Stimulated activated CD4-positive, alpha-beta T cell treated with anti-CD3 and anti-CD28 coated beads, Interleukin-1b, Interleukin-23, amount 100 ng/mL, for 48 hours (primary cell): ENCODE measurements around the gene TET2.

Experiments used
- DNase-seq: peaks from one replicate; pipeline ENCODE4 v3.0.0-alpha.2; 2020

TET2 gene

DNA sequence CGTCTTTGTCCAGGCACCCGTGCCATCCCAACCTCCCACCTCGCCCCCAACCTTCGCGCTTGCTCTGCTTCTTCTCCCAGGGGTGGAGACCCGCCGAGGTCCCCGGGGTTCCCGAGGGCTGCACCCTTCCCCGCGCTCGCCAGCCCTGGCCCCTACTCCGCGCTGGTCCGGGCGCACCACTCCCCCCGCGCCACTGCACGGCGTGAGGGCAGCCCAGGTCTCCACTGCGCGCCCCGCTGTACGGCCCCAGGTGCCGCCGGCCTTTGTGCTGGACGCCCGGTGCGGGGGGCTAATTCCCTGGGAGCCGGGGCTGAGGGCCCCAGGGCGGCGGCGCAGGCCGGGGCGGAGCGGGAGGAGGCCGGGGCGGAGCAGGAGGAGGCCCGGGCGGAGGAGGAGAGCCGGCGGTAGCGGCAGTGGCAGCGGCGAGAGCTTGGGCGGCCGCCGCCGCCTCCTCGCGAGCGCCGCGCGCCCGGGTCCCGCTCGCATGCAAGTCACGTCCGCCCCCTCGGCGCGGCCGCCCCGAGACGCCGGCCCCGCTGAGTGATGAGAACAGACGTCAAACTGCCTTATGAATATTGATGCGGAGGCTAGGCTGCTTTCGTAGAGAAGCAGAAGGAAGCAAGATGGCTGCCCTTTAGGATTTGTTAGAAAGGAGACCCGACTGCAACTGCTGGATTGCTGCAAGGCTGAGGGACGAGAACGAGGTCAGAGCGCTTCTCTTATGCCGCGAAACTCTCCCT lies at the start of gene TET2:
TET2 (plus strand) TSS at position 601 of the 740 bp plus-strand sequence. CDS start 87,067 bp downstream, outside the sequence.
- DNase-seq, result peak; percentile 85

- no peak for DNase-seq
Observed at GRCh38 chr4:105102016-105102415, 44.7 kb upstream of the TET2 start.

GRCh38 chr4:105106426-105106825 lies 40.2 kb upstream of the TET2 start:
- no peak for DNase-seq

DNA sequence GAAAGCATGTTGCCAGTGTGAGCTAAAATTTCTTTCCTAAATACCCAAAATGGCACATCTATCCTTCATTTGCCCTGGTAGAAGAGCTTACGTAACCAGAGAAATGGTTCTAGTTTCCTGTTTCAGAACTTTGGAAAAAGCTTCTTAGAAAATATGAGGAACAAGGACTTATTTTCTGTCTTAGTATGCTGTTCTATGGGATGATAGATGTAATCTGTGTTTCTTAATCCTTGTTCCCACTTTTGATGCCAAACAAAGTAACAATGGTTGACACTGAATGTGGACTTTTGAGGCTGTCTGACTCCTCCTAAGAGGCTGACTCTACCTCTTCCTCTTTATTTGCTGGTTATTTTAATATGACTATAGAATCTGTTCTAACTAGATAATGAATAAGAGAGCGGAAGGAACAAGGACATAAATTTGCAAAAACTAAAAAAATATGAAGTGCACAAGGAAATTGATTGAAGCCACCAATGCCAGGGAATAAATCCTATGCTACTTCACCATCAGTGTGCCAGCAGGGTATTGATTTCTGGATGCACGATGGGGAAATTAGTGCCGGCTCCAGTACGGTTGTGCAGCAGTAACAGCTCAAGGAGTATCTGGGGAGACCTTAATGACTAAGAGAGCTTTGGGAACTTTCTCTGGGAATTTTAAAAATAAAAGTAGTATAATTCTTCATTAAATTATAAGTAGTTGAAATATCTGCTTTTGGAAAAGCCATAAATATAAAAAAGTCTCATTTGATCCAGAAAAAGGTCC lies 39.4 kb upstream of the TET2 start:
- DNase-seq, result no peak

DNA sequence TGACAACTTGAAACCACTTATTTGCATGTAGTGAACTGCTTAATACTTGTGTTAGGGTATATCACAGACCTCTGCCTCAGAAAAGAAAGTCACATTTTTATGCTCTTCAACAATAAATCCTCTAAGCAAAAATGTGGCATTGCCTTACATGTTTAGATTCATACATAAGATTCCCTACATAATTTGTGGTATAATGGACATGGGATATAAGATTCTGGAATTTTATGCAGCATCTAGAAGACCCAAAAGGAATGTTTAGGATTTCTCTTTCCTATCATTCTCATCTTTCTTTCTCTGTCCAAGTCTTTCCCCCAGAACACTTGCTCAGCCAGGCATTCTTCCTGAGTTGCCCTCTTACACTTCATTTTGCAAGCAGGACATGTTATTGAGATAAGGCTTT lies 37.7 kb upstream of the TET2 start:
- DNase-seq, result no peak

DNA sequence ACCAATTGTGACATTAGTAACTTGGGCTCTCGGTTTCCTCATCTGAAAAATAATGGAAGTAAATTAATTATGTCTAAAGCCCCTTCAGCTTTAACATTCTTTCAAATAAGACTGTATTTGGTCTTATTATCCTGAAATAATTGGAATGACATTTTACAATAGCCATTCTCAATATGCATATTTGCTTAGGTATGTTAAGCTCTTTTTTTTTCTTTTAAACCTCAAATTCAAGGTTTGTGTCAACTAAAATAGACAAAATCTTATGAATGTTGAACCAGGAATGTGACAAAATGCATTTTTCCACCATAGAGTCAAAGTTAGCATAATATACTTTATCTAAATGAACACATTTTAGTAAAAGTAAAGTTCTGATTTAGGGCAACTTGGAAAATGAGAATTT lies 34.4 kb upstream of the TET2 start:
- no peak for DNase-seq

DNA sequence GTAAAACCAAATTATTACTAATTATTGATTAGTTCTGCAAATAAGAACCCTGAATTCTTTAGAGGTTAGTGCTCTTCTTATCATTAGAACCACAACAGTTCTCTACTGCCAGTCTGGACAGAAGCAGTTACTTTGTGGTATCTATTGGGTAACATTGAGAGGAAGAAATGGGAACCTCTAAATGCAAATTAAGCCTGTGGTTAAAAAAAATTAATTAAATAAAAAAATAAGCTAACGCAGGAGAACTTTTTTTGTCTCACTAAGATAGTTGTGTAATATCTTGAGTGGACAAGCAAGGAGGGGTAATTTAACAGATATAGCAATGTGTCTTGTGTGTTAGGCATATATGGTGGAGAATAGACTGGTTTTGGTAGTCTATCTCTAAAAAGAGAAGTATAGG lies 32.9 kb upstream of the TET2 start:
- DNase-seq, result no peak

GRCh38 chr4:105116616-105117319 lies 29.9 kb upstream of the TET2 start:
- DNase-seq, result no peak

- DNase-seq, result no peak
Observed at GRCh38 chr4:105119356-105119755, 27.3 kb upstream of the TET2 start.

DNA sequence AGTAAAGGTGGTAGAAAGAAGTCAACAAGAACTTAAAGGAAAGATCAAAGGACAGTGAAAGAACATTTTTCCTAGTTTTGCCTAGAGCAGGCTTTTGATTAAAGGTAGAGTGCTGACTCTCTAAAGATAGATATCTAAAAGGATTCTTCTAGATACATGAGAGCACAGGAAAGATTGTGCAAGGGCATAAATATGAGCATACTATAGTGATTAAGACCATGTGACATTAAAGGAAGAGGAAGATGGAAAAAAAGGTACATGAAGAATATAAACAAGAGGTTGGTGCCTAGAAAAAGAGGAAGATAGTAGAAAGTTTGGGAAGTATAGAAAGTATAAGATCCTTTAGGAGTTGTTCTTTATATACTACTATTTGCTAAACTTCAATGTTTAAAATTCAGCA lies 26.1 kb upstream of the TET2 start:
- DNase-seq, result no peak

GRCh38 chr4:105122350-105122749 lies 24.3 kb upstream of the TET2 start:
- no peak for DNase-seq

- DNase-seq, result no peak
Observed at GRCh38 chr4:105126311-105127169, 20.1 kb upstream of the TET2 start.

- DNase-seq, result no peak
Observed at GRCh38 chr4:105127170-105127445, 19.6 kb upstream of the TET2 start.

- no peak for DNase-seq
Observed at GRCh38 chr4:105128208-105128607, 18.5 kb upstream of the TET2 start.

DNA sequence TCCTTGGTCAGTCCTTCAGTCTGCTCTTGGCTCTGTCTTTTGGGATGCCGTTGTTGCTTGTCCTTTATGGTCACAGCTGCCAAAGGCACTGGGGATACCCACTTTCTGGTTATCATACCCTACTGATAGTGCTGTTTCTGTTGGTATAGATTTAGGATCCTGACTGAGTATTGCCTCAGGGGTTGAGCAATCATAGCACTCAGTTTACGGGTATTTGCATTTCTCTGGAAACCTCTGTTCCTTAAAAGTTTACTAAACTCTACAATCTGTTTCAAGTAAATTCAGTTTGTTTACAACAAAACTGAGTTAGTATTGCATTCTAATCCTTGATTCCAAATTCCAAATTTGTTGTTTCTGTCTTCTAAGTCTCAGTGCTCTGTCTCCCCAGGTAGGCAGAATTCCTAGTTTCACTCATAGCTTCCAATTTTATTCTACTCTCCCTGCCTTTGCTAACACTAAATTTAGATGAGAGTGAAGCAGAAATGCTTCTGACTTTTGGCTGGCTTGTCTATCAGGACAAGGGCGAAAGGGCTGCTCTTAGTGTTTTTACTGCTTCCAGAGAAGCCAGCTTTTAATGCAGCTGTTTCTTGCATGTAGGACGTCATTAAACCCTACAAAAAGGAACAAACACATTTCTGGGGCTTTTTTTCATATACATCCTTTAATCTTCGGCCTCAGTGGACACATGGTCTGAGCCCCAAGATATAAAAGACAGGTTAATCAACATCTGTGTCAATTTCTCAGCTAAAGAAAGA lies 17.2 kb upstream of the TET2 start:
- DNase-seq, result no peak

GRCh38 chr4:105130945-105131344 lies 15.7 kb upstream of the TET2 start:
- DNase-seq, result no peak

- DNase-seq, result no peak
Observed at GRCh38 chr4:105133976-105134375, 12.7 kb upstream of the TET2 start.

DNA sequence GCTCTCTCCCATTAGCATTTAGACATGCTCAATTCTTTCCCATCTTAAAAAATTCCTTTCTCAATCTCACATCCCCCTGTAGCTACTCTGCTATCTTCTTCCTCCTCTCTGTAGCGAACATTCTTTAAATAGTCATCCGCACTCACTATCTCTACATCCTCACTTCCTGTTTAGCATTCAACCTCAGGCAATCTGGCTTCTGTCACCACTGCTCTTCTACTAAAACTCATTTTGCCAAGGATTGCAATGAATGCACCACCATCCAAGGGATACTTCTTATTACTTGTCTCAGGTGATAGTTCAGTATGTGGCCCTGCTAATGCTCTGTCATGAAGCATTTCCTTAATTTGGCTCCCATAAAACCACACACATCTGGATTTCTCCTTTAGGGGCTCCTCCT lies 10.9 kb upstream of the TET2 start:
- DNase-seq, result no peak

DNA sequence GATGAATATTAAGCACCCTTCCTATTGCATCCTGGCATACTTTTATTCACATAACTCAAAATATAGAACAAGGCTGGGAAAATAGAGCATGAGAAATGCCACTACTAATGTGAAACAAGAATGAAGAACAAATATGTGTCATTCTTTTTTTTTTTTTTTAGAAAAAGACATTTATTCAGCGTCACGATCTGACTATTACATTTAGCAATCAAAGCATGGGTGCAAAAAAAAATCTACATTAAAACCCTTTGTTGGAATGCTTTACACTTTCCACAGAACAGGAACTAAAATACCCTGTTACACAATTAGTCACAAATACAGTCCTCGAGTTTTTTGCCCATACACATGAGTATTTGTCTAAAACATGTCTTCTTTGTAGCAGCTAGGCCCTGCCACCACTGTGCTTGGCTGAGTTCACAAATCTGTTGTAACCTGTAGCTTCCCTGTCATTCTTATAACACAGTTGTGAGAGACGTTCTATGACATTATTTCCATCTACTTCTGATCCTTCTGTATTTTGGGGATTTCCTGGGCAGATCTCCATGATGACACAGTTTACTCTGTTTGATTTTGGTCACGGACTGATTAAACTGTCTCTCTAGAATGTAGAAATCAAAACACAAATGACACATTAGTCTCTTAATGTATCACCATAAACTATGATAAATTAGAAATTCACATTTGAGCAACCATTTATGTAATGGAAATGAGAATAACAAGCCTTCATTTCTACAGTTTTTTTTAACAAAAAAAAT lies 9.4 kb upstream of the TET2 start:
- no peak for DNase-seq

DNA sequence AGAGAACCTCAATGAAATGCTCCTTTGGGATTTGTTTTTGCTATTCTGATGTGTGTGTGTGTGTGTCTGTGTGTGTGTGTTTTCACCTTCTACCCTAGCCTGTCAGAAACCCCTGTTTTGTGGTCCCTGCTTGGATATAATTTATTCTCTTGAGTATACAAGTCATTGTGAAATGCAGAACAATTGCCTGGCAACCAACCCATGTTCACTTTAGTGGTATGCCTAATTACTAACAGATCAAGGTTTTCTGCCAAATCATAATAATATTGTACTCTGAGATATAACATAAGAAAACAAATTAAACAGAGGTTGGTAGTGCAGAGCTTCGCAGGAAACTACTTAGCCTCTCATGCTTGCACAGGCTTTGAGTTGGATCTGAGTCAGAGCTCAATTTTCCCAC lies 7.0 kb upstream of the TET2 start:
- no peak for DNase-seq

DNA sequence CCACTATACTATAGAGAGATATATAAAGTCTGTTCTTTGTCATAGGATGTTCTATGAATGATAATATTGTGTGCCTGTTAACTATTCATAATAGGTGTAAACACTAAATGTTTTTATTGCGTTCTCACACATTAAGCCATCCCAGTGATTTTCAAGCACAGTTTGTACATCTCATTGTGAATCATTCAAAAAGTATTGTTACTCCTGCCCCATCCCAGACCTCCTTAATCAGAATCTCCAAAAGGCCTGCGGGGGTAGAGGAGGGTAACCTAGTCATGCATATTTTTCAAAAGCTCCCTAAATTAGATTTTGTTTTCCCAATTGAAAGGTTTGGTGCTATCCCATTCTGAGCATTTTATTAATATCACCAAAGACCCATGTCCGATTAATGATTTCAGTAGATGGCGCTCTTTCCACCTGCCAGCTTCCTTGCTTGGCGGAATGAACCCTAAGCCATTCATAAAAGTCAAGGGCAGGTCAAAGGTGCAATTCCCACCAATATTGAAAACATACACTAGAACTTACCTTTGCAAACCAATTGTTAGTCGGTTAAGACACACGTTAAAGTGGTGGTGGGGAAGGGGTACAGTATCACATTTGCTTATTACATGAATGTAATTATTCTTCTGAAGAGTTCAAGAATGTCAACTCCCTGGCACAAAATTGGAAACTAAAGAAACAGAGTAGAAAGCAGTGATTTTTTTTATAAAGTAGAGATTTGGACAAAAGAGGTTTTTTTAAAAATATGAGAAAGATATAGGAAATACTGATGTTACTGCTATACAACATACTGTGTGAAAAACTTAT lies 5.8 kb upstream of the TET2 start:
- DNase-seq, result peak; percentile 12
